ENCODE results near the gene MAP7D3. TPM values are rescaled to one million over a fixed set of nuclear protein-coding genes. Genes with fewer than 3 reads are reported as not detected.

Gene MAP7D3
- total RNA-seq, 1 experiment from 2014 or later = 19.0 TPM

- no peak for DNase-seq
- Histone ChIP-seq H3K9me3 (ENCODE audit: insufficient read depth, low read depth) (no peaks in the 10 kb centered on the region), H3F3A (ENCODE audit: insufficient read depth, low read depth) (no peaks in the 10 kb centered on the region; the same call in 1 of the 2 replicates), H3K27ac (no peak overlapping the region), H2AFZ (no peak overlapping the region), H3K79me2 (ENCODE audit: low read depth) (no peaks in the 10 kb centered on the region), H3K4me1 (replicated peaks; ENCODE audit: insufficient read depth) (0 out of 2 replicates have a peak, but pooled peaks cover 7% of the 10 kb centered on the region), H3K36me3 (ENCODE audit: low read depth) (peaks cover 46% of the 10 kb centered on the region), H3K4me3 (no peak overlapping the region), H3K4me2 (no peak overlapping the region), H3K27me3 (ENCODE audit: insufficient read depth, low read depth) (no peaks in the 10 kb centered on the region), H3K9me2 (ENCODE audit: insufficient read depth) (no peaks in the 10 kb centered on the region), H4K20me1 (ENCODE audit: insufficient read depth) (no peaks in the 10 kb centered on the region)
- intact Hi-C loops (cut with micrococcal nuclease; ENCODE audit: unreplicated experiment) = no loop called here
- no TSS peak for BruUV-seq (replicated peaks)
- TF ChIP-seq CTCF (conservative IDR thresholded peaks at IDR 0.05) (no peak), EZH2 (IDR thresholded peaks at IDR 0.05; ENCODE audit: low read depth) (no peak)
- ChIA-PET POLR2A (ENCODE audit: unreplicated experiment) (no interaction called here), CTCF (no interaction called here)
These were observed 23.0 kb downstream of the MAP7D3 start for GRCh38 chrX:136227948-136228838.

GRCh38 chrX:136227074-136227473 lies 24.1 kb downstream of the MAP7D3 start:
- Histone ChIP-seq H3K27me3 (ENCODE audit: insufficient read depth, low read depth) (no peaks in the 10 kb centered on the region), H4K20me1 (ENCODE audit: insufficient read depth) (no peaks in the 10 kb centered on the region), H3K4me2 (no peak overlapping the region), H3K9me3 (ENCODE audit: insufficient read depth, low read depth) (no peaks in the 10 kb centered on the region), H3K4me3 (no peak overlapping the region), H2AFZ (no peak overlapping the region), H3K79me2 (ENCODE audit: low read depth) (no peaks in the 10 kb centered on the region), H3F3A (ENCODE audit: insufficient read depth, low read depth) (no peaks in the 10 kb centered on the region; the same call in 1 of the 2 replicates), H3K36me3 (ENCODE audit: low read depth) (peaks cover 53% of the 10 kb centered on the region), H3K9me2 (ENCODE audit: insufficient read depth) (no peaks in the 10 kb centered on the region), H3K4me1 (replicated peaks; ENCODE audit: insufficient read depth) (0 out of 2 replicates have a peak, but pooled peaks cover 7% of the 10 kb centered on the region), H3K27ac (no peak overlapping the region)
- intact Hi-C loops (cut with micrococcal nuclease; ENCODE audit: unreplicated experiment) = no loop called here
- no peak for TF ChIP-seq EZH2 (IDR thresholded peaks at IDR 0.05; ENCODE audit: low read depth)
- CTCF ChIA-PET = no interaction called here
- POLR2A ChIA-PET (ENCODE audit: unreplicated experiment) = no interaction called here
- BruUV-seq (replicated peaks) = no TSS peak
- no peak for DNase-seq

GRCh38 chrX:136221851-136222513 lies 29.2 kb downstream of the MAP7D3 start:
- BruUV-seq (replicated peaks) = no TSS peak
- ChIA-PET CTCF (interaction anchor here (0.5 to 0.7 kb wide), 2 partner anchors 43 to 48 kb away, joined by 3 to 7 read pairs; no protein-coding TSS in a partner anchor), POLR2A (ENCODE audit: unreplicated experiment) (no interaction called here)
- DNase-seq = no peak
- Histone ChIP-seq H3K4me1 (replicated peaks; ENCODE audit: insufficient read depth) (peaks cover 19% of the 10 kb centered on the region), H3F3A (ENCODE audit: insufficient read depth, low read depth) (peaks cover 12% of the 10 kb centered on the region), H4K20me1 (ENCODE audit: insufficient read depth) (no peaks in the 10 kb centered on the region), H3K9me3 (ENCODE audit: insufficient read depth, low read depth) (0 out of 2 replicates have a peak, but pooled peaks cover 11% of the 10 kb centered on the region), H3K9me2 (ENCODE audit: insufficient read depth) (no peaks in the 10 kb centered on the region), H3K27ac (no peak overlapping the region), H3K4me2 (no peak overlapping the region), H3K4me3 (no peak overlapping the region), H2AFZ (no peak overlapping the region), H3K36me3 (ENCODE audit: low read depth) (peaks cover 59% of the 10 kb centered on the region), H3K79me2 (ENCODE audit: low read depth) (no peaks in the 10 kb centered on the region), H3K27me3 (ENCODE audit: insufficient read depth, low read depth) (no peaks in the 10 kb centered on the region)
- intact Hi-C loops (cut with micrococcal nuclease; ENCODE audit: unreplicated experiment) = no loop called here
- TF ChIP-seq EZH2 (IDR thresholded peaks at IDR 0.05; ENCODE audit: low read depth) (no peak), CTCF (conservative IDR thresholded peaks at IDR 0.05) (no peak)
